Measurements from ENCODE around the gene TBC1D14.

GRCh38 chr4:6943885-6944225 is 34.2 kb downstream of the TBC1D14 start:
- TF ChIP-seq CTCF (IDR thresholded peaks at IDR 0.05) (no peak), POLR2A (IDR thresholded peaks at IDR 0.05) (no peak)
